H1 (cell line): ENCODE measurements around the gene NR2C2. TPM values are rescaled to one million over a fixed set of nuclear protein-coding genes. Genes with fewer than 3 reads are reported as not detected.

Experiments used
- CTCF ChIA-PET: fragments of 300-600 bp; sonication (Branson Sonifier 250); formaldehyde crosslinking; loops from one replicate; lab custom pipeline; 2021; ENCODE audit not compliant: partially characterized antibody; lab: Charles Lee
- POLR2A ChIA-PET: fragments of 300-600 bp; sonication (Branson Sonifier 250); formaldehyde crosslinking; loops from one replicate; lab custom pipeline; 2021; ENCODE audit warnings: inconsistent platforms; ENCODE audit not compliant: partially characterized antibody; lab: Charles Lee
- DNase-seq, 2 experiments: peaks; one replicate each; pipeline versions ENCODE4 v3.0.0 to v3.0.0-alpha.2; 2010 to 2022; ENCODE audit warnings: low spot score in 2 of 2, low read depth in 1 of 2, mixed read lengths in 1 of 2
- FAIRE-seq: peaks from 2 replicates; lab custom pipeline; 2011; peaks lifted over from hg19 to GRCh38; lab: Jason Lieb, UNC
- H2AFZ ChIP-seq: 2 replicates; pipeline ENCODE4 v1.8.1; 2012; ENCODE audit warnings: low read length, inconsistent platforms
- H2AK5ac ChIP-seq: 2 replicates; pipeline ENCODE4 v1.6.1; 2013; ENCODE audit warnings: low read depth, low read length
- H2BK120ac ChIP-seq: replicated peaks from 2 replicates; pipeline ENCODE3; 2013; ENCODE audit warnings: low read depth, low read length, inconsistent platforms
- H2BK12ac ChIP-seq: 2 replicates; pipeline ENCODE4 v1.6.1; 2013; ENCODE audit warnings: low read depth, low read length
- H2BK15ac ChIP-seq: 2 replicates; pipeline ENCODE4 v1.6.1; 2013; ENCODE audit warnings: low read length
- H2BK20ac ChIP-seq: 2 replicates; pipeline ENCODE4 v1.6.1; 2013; ENCODE audit warnings: low read length
- H2BK5ac ChIP-seq: 2 replicates; pipeline ENCODE4 v1.6.1; 2013; ENCODE audit warnings: low read depth, low read length
- H3K14ac ChIP-seq: 2 replicates; pipeline ENCODE4 v1.6.1; 2013; ENCODE audit warnings: inconsistent platforms; ENCODE audit not compliant: insufficient read length
- H3K18ac ChIP-seq: 2 replicates; pipeline ENCODE4 v1.6.1; 2013; ENCODE audit warnings: low read length; ENCODE audit errors: extremely low read depth
- H3K23ac ChIP-seq: 2 replicates; pipeline ENCODE4 v1.6.1; 2013; ENCODE audit warnings: inconsistent platforms; ENCODE audit not compliant: insufficient read length
- H3K23me2 ChIP-seq: 2 replicates; pipeline ENCODE4 v1.6.1; 2013; ENCODE audit warnings: low read depth, low read length
- H3K27ac ChIP-seq: 2 replicates; pipeline ENCODE4 v1.6.1; 2011; ENCODE audit warnings: low read depth, low read length, inconsistent platforms
- H3K27me3 ChIP-seq, 4 experiments: replicated peaks in 1 of 4; 1 replicate in 1 of 4; 2 replicates in 3 of 4; pipeline versions ENCODE4 v1.6.1 to v1.8.1; 2011 to 2013; ENCODE audit warnings: low read length in 3 of 4, mild to moderate bottlenecking in 3 of 4, inconsistent platforms in 2 of 4, mixed read lengths in 2 of 4, moderate library complexity in 1 of 4; ENCODE audit not compliant: control insufficient read depth in 3 of 4, insufficient read depth in 3 of 4; ENCODE audit errors: extremely low read depth in 1 of 4
- H3K36me3 ChIP-seq, 4 experiments: 2 replicates each; pipeline versions ENCODE4 v1.6.1 to v1.8.1; 2011 to 2013; ENCODE audit warnings: mild to moderate bottlenecking in 4 of 4, low read length in 3 of 4, moderate library complexity in 2 of 4, control low read depth in 1 of 4, inconsistent platforms in 1 of 4; ENCODE audit not compliant: insufficient read depth in 4 of 4, control insufficient read depth in 2 of 4
- H3K4ac ChIP-seq: replicated peaks from 2 replicates; pipeline ENCODE3; 2013; ENCODE audit warnings: low read length, low read depth, mixed read lengths, inconsistent platforms; ENCODE audit not compliant: insufficient read length
- H3K4me1 ChIP-seq, 4 experiments: replicated peaks in 1 of 4; 1 replicate in 1 of 4; 2 replicates in 3 of 4; pipeline versions ENCODE4 v1.6.1 to v1.8.1; 2011 to 2013; ENCODE audit warnings: low read length in 3 of 4, inconsistent platforms in 2 of 4, mixed read lengths in 1 of 4; ENCODE audit not compliant: insufficient read depth in 4 of 4, control insufficient read depth in 3 of 4
- H3K4me2 ChIP-seq, 2 experiments: 2 replicates each; pipeline versions ENCODE4 v1.6.1 to v1.8.1; 2011 to 2013; ENCODE audit warnings: low read depth in 2 of 2, low read length in 2 of 2, control low read depth in 1 of 2, inconsistent platforms in 1 of 2, mild to moderate bottlenecking in 1 of 2; ENCODE audit not compliant: insufficient read depth in 1 of 2
- H3K4me3 ChIP-seq, 4 experiments: fragments of 200-600, 300-600 bp in 1 of 4; sonication (generic), shearing (Covaris generic), sonication (Bioruptor Twin) in 1 of 4; 2 replicates each; pipeline versions ENCODE4 v1.5.1 to v1.8.1; 2011 to 2016; ENCODE audit warnings: low read length in 4 of 4, low read depth in 3 of 4, control low read depth in 2 of 4, inconsistent platforms in 2 of 4, mild to moderate bottlenecking in 2 of 4, mixed read lengths in 1 of 4, moderate library complexity in 1 of 4; ENCODE audit not compliant: insufficient read depth in 2 of 4; ENCODE audit errors: extremely low read depth in 1 of 4
- H3K56ac ChIP-seq: replicated peaks from 2 replicates; pipeline ENCODE3; 2013; ENCODE audit warnings: low read depth, mild to moderate bottlenecking, mixed read lengths, low read length, inconsistent platforms; ENCODE audit not compliant: insufficient read length
- H3K79me1 ChIP-seq: 2 replicates; pipeline ENCODE4 v1.6.1; 2013; ENCODE audit warnings: low read depth, low read length, control low read depth
- H3K79me2 ChIP-seq, 2 experiments: 2 replicates each; pipeline versions ENCODE4 v1.6.1 to v1.8.1; 2012 to 2013; ENCODE audit warnings: low read length in 2 of 2, mild to moderate bottlenecking in 2 of 2, inconsistent platforms in 1 of 2; ENCODE audit not compliant: insufficient read depth in 2 of 2, control insufficient read depth in 1 of 2
- H3K9ac ChIP-seq, 4 experiments: replicated peaks in 1 of 4; 1 replicate in 1 of 4; 2 replicates in 3 of 4; pipeline versions ENCODE4 v1.6.1 to v1.8.1; 2011 to 2013; ENCODE audit warnings: low read depth in 3 of 4, low read length in 3 of 4, control low read depth in 2 of 4, mild to moderate bottlenecking in 2 of 4, moderate library complexity in 2 of 4, inconsistent platforms in 1 of 4; ENCODE audit errors: extremely low read depth in 1 of 4
- H3K9me3 ChIP-seq, 2 experiments: 2 replicates each; pipeline versions ENCODE4 v1.6.1 to v1.8.1; 2012 to 2013; ENCODE audit warnings: mild to moderate bottlenecking in 2 of 2, moderate library complexity in 2 of 2, control low read depth in 1 of 2, inconsistent platforms in 1 of 2, low read depth in 1 of 2, low read length in 1 of 2, mixed read lengths in 1 of 2; ENCODE audit not compliant: insufficient read depth in 2 of 2
- H4K20me1 ChIP-seq, 2 experiments: replicated peaks in 1 of 2; 2 replicates each; pipeline versions ENCODE3 to v1.8.1; 2011 to 2013; ENCODE audit warnings: inconsistent platforms in 2 of 2, low read length in 2 of 2, mild to moderate bottlenecking in 1 of 2; ENCODE audit not compliant: insufficient read depth in 2 of 2, control insufficient read depth in 1 of 2
- H4K5ac ChIP-seq: 2 replicates; pipeline ENCODE4 v1.6.1; 2013; ENCODE audit warnings: low read length, low read depth, mixed read lengths, inconsistent platforms; ENCODE audit not compliant: insufficient read length
- H4K8ac ChIP-seq: 2 replicates; pipeline ENCODE4 v1.8.0; 2013; ENCODE audit warnings: mild to moderate bottlenecking, moderate library complexity, low read length, inconsistent platforms; ENCODE audit not compliant: insufficient read depth; ENCODE audit errors: extremely low read depth
- H4K91ac ChIP-seq: replicated peaks from 2 replicates; pipeline ENCODE3; 2013; ENCODE audit warnings: low read length, mixed read lengths, inconsistent platforms; ENCODE audit not compliant: insufficient read length
- BCL11A ChIP-seq, 2 experiments: IDR thresholded peaks; one replicate each; pipeline ENCODE4 v1.6.1; 2011; ENCODE audit warnings: low read depth in 2 of 2, low read length in 2 of 2, mild to moderate bottlenecking in 2 of 2
- BRCA1 ChIP-seq: IDR thresholded peaks from 2 replicates; pipeline ENCODE4 v1.6.1; 2012; ENCODE audit warnings: low read depth, low read length, improper control_type of control experiment
- HDAC6 ChIP-seq: IDR thresholded peaks from one replicate; pipeline ENCODE4 v1.7.1; 2012; ENCODE audit warnings: low read depth, mild to moderate bottlenecking, inconsistent platforms, low read length, moderate library complexity
- KDM4A ChIP-seq: IDR thresholded peaks from one replicate; pipeline ENCODE4 v1.7.1; 2012; ENCODE audit warnings: low read depth, mild to moderate bottlenecking, moderate library complexity, low read length, inconsistent platforms; ENCODE audit not compliant: severe bottlenecking
- MAFK ChIP-seq: IDR thresholded peaks from 2 replicates; pipeline ENCODE4 v1.6.1; 2012; ENCODE audit warnings: low read depth, mild to moderate bottlenecking, improper control_type of control experiment, low read length
- RXRA ChIP-seq: IDR thresholded peaks from 2 replicates; pipeline ENCODE4 v1.6.1; 2011; ENCODE audit warnings: low read depth, mild to moderate bottlenecking, low read length, moderate library complexity; ENCODE audit not compliant: insufficient read depth
- SIRT6 ChIP-seq: IDR thresholded peaks from one replicate; pipeline ENCODE4 v1.7.1; 2012; ENCODE audit warnings: low read length, inconsistent platforms
- SIX5 ChIP-seq: IDR thresholded peaks from 2 replicates; pipeline ENCODE4 v1.6.1; 2011; ENCODE audit warnings: mild to moderate bottlenecking, low read depth, low read length
- TAF1 ChIP-seq: IDR thresholded peaks from 2 replicates; pipeline ENCODE4 v1.6.1; 2011; ENCODE audit warnings: mild to moderate bottlenecking, low read depth, low read length
- WGBS, 2 experiments: shearing (Covaris generic) in 1 of 2; methylation state at CpG; one replicate each; pipeline versions ENCODE4 v1.1.6 to v1.1.7; 2013 to 2015; ENCODE audit warnings: low lambda C conversion rate in 2 of 2, mixed read lengths in 2 of 2, inconsistent platforms in 1 of 2, low coverage in 1 of 2, missing lambda C conversion rate in 1 of 2; ENCODE audit not compliant: insufficient replicate concordance in 2 of 2, insufficient coverage in 1 of 2, insufficient read length in 1 of 2; ENCODE audit errors: extremely low coverage in 1 of 2, missing lambda C conversion rate in 1 of 2; 5-methylcytosine and 5-hydroxymethylcytosine counted together
- polyA plus RNA-seq, 7 experiments: library from polyadenylated mRNA; depleted of rRNA in 3 of 7; stranded (reverse) in 5 of 7; unstranded in 2 of 7; fragments of >200 nt in 5 of 7; fragments of 200-250 nt in 2 of 7; gene quantifications; 1 replicate in 5 of 7; 2 replicates in 1 of 7; 4 replicates in 1 of 7; pipeline versions ENCODE4 v1.2.1 to v1.2.3, GENCODE V29; 2011 to 2013; ENCODE audit warnings: missing spikeins in 2 of 7, mixed read lengths in 2 of 7
- total RNA-seq: library from RNA; stranded (reverse); fragmentation: NEBNext Ultra II Directional; extraction: Animal tissue kit (Norgen Biotek cat#: 25700); gene quantifications from 2 replicates; pipeline ENCODE4 v1.2.1, GENCODE V29; 2021
- TF ChIP-seq, protein P1 (sequence below): IDR thresholded peaks from 2 replicates; pipeline ENCODE4 v1.6.1; 2011; ENCODE audit warnings: low read depth, mild to moderate bottlenecking, low read length; ENCODE audit not compliant: insufficient read depth

The NR2C2 gene
- total and polyA plus RNA-seq, 2 of the 8 experiments (the other 6 are each of a cell fraction or from before 2014, with no cell fraction given): 16.6 to 44.4 TPM

- no peaks in the 10 kb centered on the region for H3K27me3 ChIP-seq
- no peak overlapping the region for H2BK20ac ChIP-seq
- ChIA-PET CTCF (no interaction called here), POLR2A (no interaction called here)
- H4K20me1 ChIP-seq: peaks cover 8 to 10% of the 10 kb centered on the region in 2 experiments
- no peak overlapping the region for H3K4ac ChIP-seq
- no peaks in the 10 kb centered on the region for H3K9me3 ChIP-seq
- FAIRE-seq: no peak
- no peak overlapping the region for H4K91ac ChIP-seq
- H2BK5ac ChIP-seq: no peak overlapping the region
- no peak overlapping the region for H3K56ac ChIP-seq
- H3K4me3 ChIP-seq: no peak overlapping the region
- no peak overlapping the region for H2AFZ ChIP-seq
- H3K9ac ChIP-seq: no peak overlapping the region
- no peak for DNase-seq
- no peak overlapping the region for H3K18ac ChIP-seq
- H3K79me2 ChIP-seq: peaks cover 0 to 94% of the 10 kb centered on the region in 2 experiments; a peak in 3 of 4 replicates
- H2BK120ac ChIP-seq: no peak overlapping the region
- no peak overlapping the region for H2BK15ac ChIP-seq
- no peaks in the 10 kb centered on the region; a peak in 1 of 7 replicates for H3K4me1 ChIP-seq
- WGBS, 2 experiments: 84% methylated on average over 2 of the region's 2 CpGs; no CpG with 5 or more reads in 1 of the 2 experiments
- H3K4me2 ChIP-seq: no peak overlapping the region
- H3K36me3 ChIP-seq: peaks cover 0 to 12% (median 3%) of the 10 kb centered on the region in 4 experiments; a peak in 3 of 8 replicates
- H4K5ac ChIP-seq: no peak overlapping the region
- no peak overlapping the region for H3K27ac ChIP-seq
- no peak overlapping the region for H3K14ac ChIP-seq
- no peak overlapping the region for H4K8ac ChIP-seq
- H2AK5ac ChIP-seq: no peak overlapping the region
- no peaks in the 10 kb centered on the region; the same call in 1 of the 2 replicates for H3K79me1 ChIP-seq
- TF ChIP-seq BCL11A (IDR thresholded peaks at IDR 0.05; ENCODE audit: low read depth in 2 of 2, low read length in 2 of 2) (no peak), SIX5 (no peak), TAF1 (no peak), BRCA1 (no peak), HDAC6 (no peak), RXRA (no peak), KDM4A (no peak), SIRT6 (no peak), MAFK (no peak)
- TF ChIP-seq, protein P1, sequence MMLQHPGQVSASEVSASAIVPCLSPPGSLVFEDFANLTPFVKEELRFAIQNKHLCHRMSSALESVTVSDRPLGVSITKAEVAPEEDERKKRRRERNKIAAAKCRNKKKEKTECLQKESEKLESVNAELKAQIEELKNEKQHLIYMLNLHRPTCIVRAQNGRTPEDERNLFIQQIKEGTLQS: no peak
- TF ChIP-seq, all 59 proteins: peak for 0
- Histone ChIP-seq H2BK12ac (no peak overlapping the region), H3K23ac (no peak overlapping the region), H3K23me2 (no peaks in the 10 kb centered on the region)
Measured at GRCh38 chr3:14959359-14959943, 12.1 kb downstream of the NR2C2 start.
